ENCODE measurements around the gene SLC7A14. TPM values are rescaled to one million over a fixed set of nuclear protein-coding genes. Genes with fewer than 3 reads are reported as not detected.

Gene SLC7A14
- total and polyA plus RNA-seq, 2 donors (not counting 3 experiments of a cell fraction or from before 2014, with no cell fraction given), result 0.07 to 0.57 TPM

GRCh38 chr3:170499562-170500156 lies 86.2 kb downstream of the SLC7A14 start:
- Histone ChIP-seq H3K27me3 (ENCODE audit: control insufficient read depth in 2 of 2, insufficient read depth in 2 of 2, low read length in 2 of 2) (no peaks in the 10 kb centered on the region), H3K9me3 (replicated peaks; ENCODE audit: control insufficient read depth, insufficient read depth, low read length) (no peaks in the 10 kb centered on the region), H3K9ac (replicated peaks; ENCODE audit: extremely low read depth, insufficient read depth, low read length) (no peak overlapping the region), H3K4me1 (ENCODE audit: control insufficient read depth, extremely low read depth, insufficient read depth, low read length) (no peaks in the 10 kb centered on the region), H3K9me1 (replicated peaks; ENCODE audit: control insufficient read depth, extremely low read depth, insufficient read depth, low read length) (no peaks in the 10 kb centered on the region), H3K79me2 (ENCODE audit: control insufficient read depth, insufficient read depth, low read length) (no peaks in the 10 kb centered on the region), H3K4me3 (replicated peaks in 1 of 3; ENCODE audit: insufficient read depth in 1 of 3, low read depth in 1 of 3, low read length in 3 of 3) (no peak overlapping the region), H4K20me1 (replicated peaks; ENCODE audit: control insufficient read depth, extremely low read depth, insufficient read depth, low read length) (no peaks in the 10 kb centered on the region), H2AFZ (ENCODE audit: low read depth, low read length) (no peak overlapping the region), H3K27ac (ENCODE audit: insufficient read depth, low read depth, low read length) (no peak overlapping the region), H3K4me2 (ENCODE audit: insufficient read depth, low read length) (no peak overlapping the region), H3K36me3 (ENCODE audit: control insufficient read depth in 2 of 2, extremely low read depth in 1 of 2, insufficient read depth in 2 of 2, low read length in 2 of 2) (no peaks in the 10 kb centered on the region)
- POLR2A ChIA-PET, result no interaction called here
- CTCF ChIA-PET, result interaction anchor here (1.0 to 3.4 kb wide), 14 partner anchors 8 to 349 kb away, joined by 3 to 39 read pairs (median 4); no protein-coding TSS in a partner anchor
- TF ChIP-seq CTCF (IDR thresholded peaks at IDR 0.05; ENCODE audit: extremely low read depth in 1 of 2, insufficient read depth in 1 of 2, low read depth in 1 of 2, low read length in 2 of 2), result peak; percentile 50 to 63
- no peak for TF ChIP-seq JUN (IDR thresholded peaks at IDR 0.05; ENCODE audit: borderline replicate concordance, insufficient read depth, insufficient read length, low read depth)
- BruUV-seq (replicated peaks), result no TSS peak
- intact Hi-C loops (cut with micrococcal nuclease) (loop anchor here (1.0 to 5.0 kb wide), 2 partner anchors 85 to 313 kb away; no protein-coding TSS in a partner anchor), dilution Hi-C loops (cut with MboI; ENCODE audit: extremely low pct_ligation_motif_present, low sequenced_read_pairs) (no loop called here)
- DNase-seq (ENCODE audit: low read depth, low spot score) (peak; percentile 39), FAIRE-seq (peak; percentile 68)

GRCh38 chr3:170497207-170498095 lies 88.4 kb downstream of the SLC7A14 start:
- H3K9me1 ChIP-seq (replicated peaks; ENCODE audit: control insufficient read depth, extremely low read depth, insufficient read depth, low read length), result no peaks in the 10 kb centered on the region
- no peaks in the 10 kb centered on the region for H3K4me1 ChIP-seq (ENCODE audit: control insufficient read depth, extremely low read depth, insufficient read depth, low read length)
- DNase-seq (ENCODE audit: low read depth, low spot score) (no peak), FAIRE-seq (no peak)
- TF ChIP-seq POLR2AphosphoS5 (IDR thresholded peaks at IDR 0.05; ENCODE audit: insufficient read depth, low read depth, low read length), result no peak
- no peak for TF ChIP-seq MAX (IDR thresholded peaks at IDR 0.05; ENCODE audit: insufficient read depth, insufficient read length)
- intact Hi-C loops (cut with micrococcal nuclease), result no loop called here
- no peak overlapping the region for H3K27ac ChIP-seq (ENCODE audit: insufficient read depth, low read depth, low read length)
- H3K4me2 ChIP-seq (ENCODE audit: insufficient read depth, low read length), result no peak overlapping the region
- ChIA-PET POLR2A (no interaction called here), CTCF (interaction anchor here (1.0 to 2.6 kb wide), 4 partner anchors 83 to 314 kb away, joined by 3 to 12 read pairs (median 4); no protein-coding TSS in a partner anchor)
- no peaks in the 10 kb centered on the region for H4K20me1 ChIP-seq (replicated peaks; ENCODE audit: control insufficient read depth, extremely low read depth, insufficient read depth, low read length)
- H2AFZ ChIP-seq (ENCODE audit: low read depth, low read length), result no peak overlapping the region
- H3K9ac ChIP-seq (replicated peaks; ENCODE audit: extremely low read depth, insufficient read depth, low read length), result no peak overlapping the region
- H3K4me3 ChIP-seq (replicated peaks in 1 of 3; ENCODE audit: insufficient read depth in 1 of 3, low read depth in 1 of 3, low read length in 3 of 3), result no peak overlapping the region
- no peaks in the 10 kb centered on the region for H3K9me3 ChIP-seq (replicated peaks; ENCODE audit: control insufficient read depth, insufficient read depth, low read length)
- dilution Hi-C loops (cut with MboI; ENCODE audit: extremely low pct_ligation_motif_present, low sequenced_read_pairs), result no loop called here
- H3K27me3 ChIP-seq (ENCODE audit: control insufficient read depth in 2 of 2, insufficient read depth in 2 of 2, low read length in 2 of 2), result no peaks in the 10 kb centered on the region
- no peaks in the 10 kb centered on the region for H3K79me2 ChIP-seq (ENCODE audit: control insufficient read depth, insufficient read depth, low read length)
- no TSS peak for BruUV-seq (replicated peaks)
- no peaks in the 10 kb centered on the region for H3K36me3 ChIP-seq (ENCODE audit: control insufficient read depth in 2 of 2, extremely low read depth in 1 of 2, insufficient read depth in 2 of 2, low read length in 2 of 2)
